Smooth muscle cell (in vitro differentiated cells): ENCODE data around the gene HRK. TPM values are rescaled to one million over a fixed set of nuclear protein-coding genes. Genes with fewer than 3 reads are reported as not detected.

Source experiments
- DNase-seq: peaks from one replicate; lab custom pipeline; 2025; ENCODE audit not compliant: unreplicated experiment; lab: John Stamatoyannopoulos, UW
- H2AFZ ChIP-seq: fragments of 200-600 bp; sonication (generic); 2 replicates; pipeline ENCODE4 v1.6.0; 2016; ENCODE audit warnings: antibody characterized with exemption, low read depth, mild to moderate bottlenecking
- H3F3A ChIP-seq: fragments of 200-600 bp; sonication (generic); 2 replicates; pipeline ENCODE4 v1.6.0; 2017; ENCODE audit warnings: antibody characterized with exemption, low read depth
- H3K27ac ChIP-seq: fragments of 200-600 bp; sonication (generic); 2 replicates; pipeline ENCODE4 v1.5.1; 2016; ENCODE audit warnings: low read depth, mild to moderate bottlenecking
- H3K27me3 ChIP-seq: fragments of 200-600 bp; sonication (generic); 2 replicates; pipeline ENCODE4 v1.6.1; 2016; ENCODE audit warnings: low read depth, mild to moderate bottlenecking
- H3K36me3 ChIP-seq: fragments of 200-600 bp; sonication (generic); 2 replicates; pipeline ENCODE4 v1.5.1; 2016; ENCODE audit warnings: low read depth
- H3K4me1 ChIP-seq: fragments of 200-600 bp; sonication (generic); 2 replicates; pipeline ENCODE4 v1.5.1; 2016; ENCODE audit warnings: low read depth
- H3K4me2 ChIP-seq: fragments of 200-600 bp; sonication (generic); 2 replicates; pipeline ENCODE4 v1.6.0; 2016; ENCODE audit warnings: mild to moderate bottlenecking
- H3K4me3 ChIP-seq: fragments of 200-600 bp; sonication (generic); 2 replicates; pipeline ENCODE4 v1.5.1; 2016; ENCODE audit warnings: mild to moderate bottlenecking
- H3K79me2 ChIP-seq: fragments of 200-600 bp; sonication (generic); 2 replicates; pipeline ENCODE4 v1.6.0; 2016; ENCODE audit warnings: low read depth, mild to moderate bottlenecking
- H3K9ac ChIP-seq: fragments of 200-600 bp; sonication (generic); 2 replicates; pipeline ENCODE4 v1.6.0; 2016; ENCODE audit warnings: low read depth
- H3K9me3 ChIP-seq: fragments of 200-600 bp; sonication (generic); replicated peaks from 2 replicates; pipeline ENCODE4 v1.5.1; 2016; ENCODE audit warnings: low read depth
- H4K20me1 ChIP-seq: fragments of 200-600 bp; sonication (generic); 2 replicates; pipeline ENCODE4 v1.6.0; 2016; ENCODE audit warnings: low read depth
- CTCF ChIP-seq: fragments of 200-600 bp; sonication (generic); IDR thresholded peaks from 2 replicates; pipeline ENCODE4 v1.5.1; 2017; ENCODE audit warnings: borderline replicate concordance, mild to moderate bottlenecking, antibody characterized with exemption; ENCODE audit not compliant: insufficient read depth, poor library complexity, severe bottlenecking
- WGBS: methylation state at CpG from one replicate; pipeline ENCODE4 v1.1.7; 2016; ENCODE audit warnings: low lambda C conversion rate; 5-methylcytosine and 5-hydroxymethylcytosine counted together
- polyA plus RNA-seq: library from polyadenylated mRNA; unstranded; fragments of >200 nt; fragmentation: Nextera tagmentation; extraction: Ambion mirVana; gene quantifications from 2 replicates; pipeline ENCODE4 v1.2.1, GENCODE V29; 2016
- total RNA-seq: library from RNA; depleted of rRNA; stranded (reverse); fragments of >200 nt; gene quantifications from 2 replicates; pipeline ENCODE4 v1.2.3, GENCODE V29; 2014

Gene HRK
- total and polyA plus RNA-seq, 2 experiments from 2014 or later: 0.04 TPM; not detected in 1

DNA sequence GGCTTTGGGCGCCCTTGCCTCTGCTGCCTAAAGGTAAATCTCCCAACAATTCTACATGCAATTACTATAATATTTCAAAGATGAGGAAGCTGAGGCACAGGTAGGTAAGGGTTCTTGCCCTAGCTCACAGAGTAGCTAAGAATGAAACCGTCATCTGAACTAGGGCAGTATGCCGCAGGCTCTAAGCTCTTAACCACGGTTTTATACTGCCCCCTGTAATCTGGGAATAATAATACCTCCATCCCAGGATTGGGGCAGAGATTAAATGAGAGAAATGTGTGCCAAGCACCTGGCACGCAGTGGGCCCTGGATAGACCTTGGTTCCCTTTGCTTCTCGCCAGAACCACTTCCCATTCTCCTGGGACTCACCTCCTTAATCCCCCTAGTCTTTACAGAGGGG lies 1.5 kb upstream of the HRK start:
- H3K27ac ChIP-seq: no peak overlapping the region
- H3K9ac ChIP-seq: no peak overlapping the region
- no peak overlapping the region for H3K4me3 ChIP-seq
- WGBS: 29% methylated on average over 6 of the region's 6 CpGs
- H3K4me1 ChIP-seq: peaks cover 27% of the 10 kb centered on the region
- peak; percentile 11 for TF ChIP-seq CTCF
- H3K79me2 ChIP-seq: no peaks in the 10 kb centered on the region
- H3K4me2 ChIP-seq: no peak overlapping the region
- no peaks in the 10 kb centered on the region for H3F3A ChIP-seq
- H3K27me3 ChIP-seq: peaks cover 82% of the 10 kb centered on the region
- H3K9me3 ChIP-seq: no peaks in the 10 kb centered on the region
- DNase-seq: no peak
- no peaks in the 10 kb centered on the region for H4K20me1 ChIP-seq
- no peaks in the 10 kb centered on the region for H3K36me3 ChIP-seq
- H2AFZ ChIP-seq: no peak overlapping the region

DNA sequence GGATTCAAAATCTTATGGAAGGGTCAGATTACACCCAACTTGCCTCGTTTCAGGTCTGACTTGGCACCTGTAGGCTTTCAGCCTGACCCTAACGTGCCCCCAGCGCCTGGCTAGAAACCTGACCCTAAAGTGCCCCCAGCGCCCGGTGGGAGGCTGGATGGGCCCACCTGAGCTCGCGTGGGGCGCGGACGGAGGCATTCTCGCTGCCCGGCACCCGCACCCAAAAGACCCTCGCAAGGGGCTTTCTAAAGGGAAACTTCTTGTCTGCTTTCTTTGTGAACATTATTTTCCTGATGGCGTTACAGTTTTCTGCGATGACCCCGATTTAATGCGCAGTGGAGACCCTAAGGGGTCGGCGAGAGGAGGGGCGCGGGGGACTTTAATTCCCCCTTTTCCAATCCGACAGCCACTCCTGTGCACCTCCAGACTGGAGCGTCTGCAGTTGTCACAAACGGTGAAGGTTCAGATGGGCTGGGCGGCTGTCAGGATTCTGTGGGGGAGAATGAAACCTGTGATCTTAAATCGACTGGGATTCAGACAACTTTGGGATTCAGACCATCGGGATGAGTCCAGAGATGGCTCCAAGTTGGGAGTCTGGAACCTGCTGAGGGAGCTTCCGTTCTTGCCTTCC lies 751 bp upstream of the HRK start:
- H3K9ac ChIP-seq: no peak overlapping the region
- peaks cover 82% of the 10 kb centered on the region for H3K27me3 ChIP-seq
- no peak for TF ChIP-seq CTCF
- no peaks in the 10 kb centered on the region for H3K36me3 ChIP-seq
- H3K4me3 ChIP-seq: no peak overlapping the region
- DNase-seq: no peak
- no peak overlapping the region for H2AFZ ChIP-seq
- no peaks in the 10 kb centered on the region for H3K9me3 ChIP-seq
- no peaks in the 10 kb centered on the region for H3F3A ChIP-seq
- no peaks in the 10 kb centered on the region for H3K79me2 ChIP-seq
- peaks cover 27% of the 10 kb centered on the region for H3K4me1 ChIP-seq
- 7% methylated on average over 29 of the region's 29 CpGs for WGBS
- H3K27ac ChIP-seq: no peak overlapping the region
- H4K20me1 ChIP-seq: no peaks in the 10 kb centered on the region
- no peak overlapping the region for H3K4me2 ChIP-seq

GRCh38 chr12:116880817-116881324 lies 370 bp downstream of the HRK start:
- WGBS: 0% methylated on average over 39 of the region's 65 CpGs

More at GRCh38 chr12:116880817-116881324, 370 bp downstream of the HRK start:
- no peak for DNase-seq
- no peak for TF ChIP-seq CTCF
- peak overlapping the region; percentile 76 for H3K4me2 ChIP-seq
- H3K9me3 ChIP-seq: no peaks in the 10 kb centered on the region
- H3K4me3 ChIP-seq: peak overlapping the region; percentile 35
- H4K20me1 ChIP-seq: no peaks in the 10 kb centered on the region
- no peak overlapping the region for H3K27ac ChIP-seq
- no peaks in the 10 kb centered on the region for H3F3A ChIP-seq
- peaks cover 30% of the 10 kb centered on the region for H3K4me1 ChIP-seq
- H2AFZ ChIP-seq: no peak overlapping the region
- H3K9ac ChIP-seq: no peak overlapping the region
- peaks cover 92% of the 10 kb centered on the region for H3K27me3 ChIP-seq
- no peaks in the 10 kb centered on the region for H3K79me2 ChIP-seq
- no peaks in the 10 kb centered on the region for H3K36me3 ChIP-seq
